Activated CD4-positive, CD25-positive, alpha-beta regulatory T cell treated with anti-CD3 and anti-CD28 coated beads, Interleukin-2, amount 50 U/mL, for 24 hours (primary cell): ENCODE data around the gene SEMA3C.
"Not testable (repeated sequence)": the region's sequence is repeated elsewhere in the genome, so short reads cannot be mapped to it uniquely, and the experiment has no call there.

ENCODE experiments used
- ATAC-seq, 2 donors: fragments of 150-1000 bp; cut with Tn5 transposase; one replicate each; pipeline ENCODE4 v1.10.0; 2021; ENCODE audit warnings: mild to moderate bottlenecking in 1 of 2, moderate library complexity in 1 of 2

Gene SEMA3C

DNA sequence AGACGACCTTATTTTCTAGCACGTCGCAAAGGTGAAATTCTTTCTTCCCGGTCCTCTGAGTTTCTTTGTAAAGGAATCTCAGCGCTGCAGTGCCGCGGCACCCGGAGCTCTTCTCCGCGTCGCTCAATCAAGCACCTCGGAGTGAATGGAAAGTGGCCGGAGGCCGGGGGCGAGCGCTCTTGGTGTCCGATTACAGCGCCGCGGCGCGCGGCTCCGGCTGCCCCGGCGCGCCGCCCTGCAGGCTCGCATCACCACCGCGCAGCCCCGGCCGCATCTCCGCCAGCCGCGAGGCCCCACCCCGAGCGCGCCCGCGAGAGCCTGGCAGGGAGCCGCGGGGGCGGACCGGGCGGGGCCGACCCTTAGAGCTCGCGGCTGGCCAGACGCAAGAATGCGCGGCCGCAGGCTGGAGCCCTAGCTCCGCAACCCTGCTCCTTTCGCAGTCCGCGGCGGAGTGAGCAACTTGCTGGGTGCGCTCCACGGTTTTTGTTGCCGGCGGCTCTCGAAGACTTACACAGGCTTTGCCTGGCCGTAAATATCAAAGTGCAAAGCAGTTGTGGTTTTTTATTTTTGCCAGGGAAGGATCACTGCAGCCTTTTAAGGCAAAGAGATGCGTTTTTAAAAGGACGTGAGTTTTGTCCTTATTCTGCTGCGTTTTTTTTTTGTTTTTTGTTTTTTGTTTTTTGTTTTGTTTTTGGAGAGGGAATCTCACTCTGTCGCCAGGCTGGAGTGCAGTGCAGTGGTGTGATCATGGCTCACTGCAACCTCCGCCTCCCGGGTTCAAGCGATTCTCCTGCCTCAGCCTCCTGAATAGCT, at the start of gene SEMA3C:
TSS of gene SEMA3C (minus strand) at position 143 of the 813 bp plus-strand sequence. CDS start 2,270 bp downstream, outside the sequence.
- ATAC-seq, result peak; percentile 38 to 45

DNA sequence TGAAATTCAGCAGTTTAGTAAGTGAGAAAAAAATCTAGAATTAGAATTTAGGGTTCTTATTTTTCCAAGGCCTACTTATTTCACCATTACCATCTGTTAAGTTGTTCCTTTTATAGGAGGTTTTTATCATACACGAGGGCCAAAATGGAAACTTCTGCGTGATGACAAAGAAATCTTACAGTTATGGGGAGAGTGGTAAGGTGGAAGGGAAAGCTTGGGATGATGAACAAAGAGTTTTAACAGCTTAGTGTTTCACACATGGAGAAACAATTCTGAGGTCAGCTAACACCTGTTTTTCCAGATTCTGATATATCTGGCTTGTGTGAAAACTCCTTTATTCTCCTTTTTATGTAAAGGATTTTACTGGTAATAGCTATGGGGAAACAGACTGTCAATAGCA, 49.8 kb upstream of the SEMA3C start:
- no peak for ATAC-seq

DNA sequence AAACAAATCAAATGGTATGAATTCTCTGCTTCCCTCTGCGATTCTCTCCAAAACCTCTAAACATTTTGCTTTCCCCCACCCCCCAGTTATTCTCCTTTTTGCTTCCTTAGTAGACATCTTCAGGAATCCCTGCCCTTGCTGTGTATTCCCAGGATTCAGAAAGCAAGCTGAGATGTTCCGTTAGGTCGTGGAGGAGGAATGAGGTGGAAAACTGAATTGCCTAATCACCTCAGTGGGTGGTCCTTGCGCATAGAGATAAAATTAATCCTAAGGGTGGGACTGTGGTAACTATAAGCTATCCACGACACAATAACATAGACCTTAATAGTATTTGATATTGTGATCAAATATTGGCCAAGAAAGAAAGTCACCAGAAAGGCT, 49.1 kb upstream of the SEMA3C start:
- ATAC-seq, result no peak

DNA sequence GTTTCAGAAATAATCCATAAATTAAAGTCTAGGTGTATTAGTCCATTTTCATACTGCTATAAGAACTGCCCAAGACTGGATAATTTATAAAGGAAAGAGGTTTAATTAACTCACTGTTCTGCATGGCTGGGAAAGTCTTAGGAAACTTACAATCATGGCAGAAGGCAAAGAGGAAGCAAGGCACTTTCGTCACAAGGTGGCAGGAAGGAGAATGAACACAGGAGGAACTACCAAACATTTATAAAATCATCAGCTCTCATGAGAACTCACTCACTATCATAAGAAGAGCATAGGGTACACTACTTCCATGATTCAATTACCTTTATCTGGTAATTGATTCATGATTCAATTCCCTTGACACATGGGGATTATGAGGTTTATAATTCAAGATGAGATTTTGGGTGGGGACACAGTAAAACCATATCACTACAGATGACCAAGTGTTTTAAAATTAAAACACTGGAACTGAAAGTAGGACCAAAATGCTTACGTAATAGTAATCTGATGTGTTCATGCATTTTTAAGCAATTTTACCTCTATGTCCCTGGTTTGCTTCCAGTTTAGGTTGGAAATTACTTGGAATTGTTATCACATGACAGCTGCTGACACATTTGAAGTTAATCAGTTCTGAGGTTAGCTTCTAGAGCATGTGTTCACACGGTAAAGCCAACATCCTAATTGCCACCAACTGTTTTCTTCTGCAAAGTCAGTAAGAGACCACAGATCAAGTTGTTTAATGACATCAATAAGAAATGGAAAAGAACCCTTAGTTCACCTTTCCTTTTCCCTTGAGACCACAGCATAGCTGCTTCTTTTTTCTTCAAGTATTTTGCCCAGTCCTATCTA, 48.4 kb upstream of the SEMA3C start:
- no peak for ATAC-seq

DNA sequence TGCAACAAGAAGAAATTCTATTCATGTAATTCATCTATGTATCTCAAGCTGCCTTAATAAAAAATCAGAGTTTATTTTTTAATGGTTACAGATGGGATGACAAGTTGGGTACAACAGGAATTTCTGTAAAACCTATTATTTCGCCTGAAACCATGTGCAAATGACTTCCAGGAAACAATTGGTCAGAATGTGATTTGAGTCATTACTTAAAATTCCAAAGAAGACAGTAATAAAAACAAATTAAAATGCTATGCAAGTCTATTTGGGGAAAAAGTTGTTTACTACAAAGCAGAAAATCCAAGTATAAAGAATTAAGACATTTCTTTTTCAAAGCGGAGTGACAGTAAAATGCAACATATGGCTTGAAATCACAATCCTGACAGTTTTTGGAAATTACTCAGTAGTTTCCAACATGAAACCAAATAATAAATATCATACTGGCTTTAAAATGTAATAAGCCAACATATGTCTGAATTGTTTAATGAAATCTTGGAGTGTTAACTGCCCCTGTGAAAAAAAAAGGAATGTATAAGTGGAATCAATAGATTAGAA, 41.5 kb upstream of the SEMA3C start:
- no peak for ATAC-seq

DNA sequence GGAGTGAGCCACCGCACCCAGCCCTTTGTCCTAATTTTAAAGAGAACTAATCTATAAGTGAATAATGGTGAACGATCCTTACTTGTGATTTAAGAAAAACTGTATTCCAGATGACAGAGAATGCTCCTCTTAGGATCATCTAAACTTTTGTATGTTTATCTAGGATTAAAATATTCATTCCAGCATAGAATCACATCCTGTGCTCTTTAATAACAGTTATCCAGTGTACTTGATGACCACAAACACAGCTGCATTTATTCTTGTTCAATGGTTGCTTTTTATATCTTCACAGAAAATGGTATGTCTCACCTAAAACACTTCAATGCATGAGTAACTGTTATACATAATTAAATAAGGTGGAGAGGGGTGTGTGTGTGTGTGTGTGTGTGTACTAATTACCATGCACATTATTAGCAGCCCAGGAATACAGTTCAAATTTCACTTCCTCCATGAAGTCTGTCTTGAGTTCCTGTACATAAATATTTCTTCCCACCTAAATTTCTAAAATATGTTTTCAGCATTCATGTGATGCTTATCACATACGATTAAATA, 38.5 kb upstream of the SEMA3C start:
- ATAC-seq, result no peak

DNA sequence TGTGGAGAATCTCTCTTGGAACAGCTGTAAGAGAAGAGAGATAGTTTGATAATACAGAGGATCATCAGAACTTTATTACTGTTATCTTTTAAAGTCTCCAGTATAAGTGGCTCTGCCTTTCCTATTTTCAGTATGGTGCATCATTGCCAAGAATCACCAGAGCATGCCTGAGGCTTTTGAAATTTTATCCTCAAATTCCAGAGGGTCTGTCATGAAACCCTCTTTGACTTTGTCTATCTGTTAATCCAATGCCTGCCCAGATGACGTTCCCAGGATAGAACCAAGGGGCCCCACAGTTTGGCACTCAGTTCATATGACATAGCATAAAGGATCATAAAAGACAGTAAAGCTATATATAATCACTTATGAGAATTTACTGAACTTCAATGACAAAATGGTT, 35.3 kb upstream of the SEMA3C start:
- no peak for ATAC-seq

DNA sequence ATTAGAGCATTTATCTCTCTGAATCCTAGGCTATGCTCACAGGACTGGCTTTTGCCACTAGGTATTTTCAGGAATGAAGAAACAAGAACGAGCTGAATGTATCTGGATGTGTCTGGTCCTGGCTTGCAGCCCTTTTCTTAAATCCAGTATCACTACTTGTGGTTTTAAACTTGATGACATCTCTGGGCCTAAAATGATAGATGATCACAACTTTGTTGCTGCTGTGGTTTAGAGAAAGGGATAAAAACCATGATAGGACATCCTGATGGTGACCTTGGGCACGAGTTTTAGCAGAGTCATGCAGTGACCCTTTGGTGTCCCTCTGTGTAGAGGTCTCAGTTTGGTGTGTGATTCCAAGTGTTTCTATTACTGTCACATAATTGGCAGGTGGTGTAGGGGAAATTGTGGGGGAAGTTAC, 31.7 kb upstream of the SEMA3C start:
- no peak for ATAC-seq

DNA sequence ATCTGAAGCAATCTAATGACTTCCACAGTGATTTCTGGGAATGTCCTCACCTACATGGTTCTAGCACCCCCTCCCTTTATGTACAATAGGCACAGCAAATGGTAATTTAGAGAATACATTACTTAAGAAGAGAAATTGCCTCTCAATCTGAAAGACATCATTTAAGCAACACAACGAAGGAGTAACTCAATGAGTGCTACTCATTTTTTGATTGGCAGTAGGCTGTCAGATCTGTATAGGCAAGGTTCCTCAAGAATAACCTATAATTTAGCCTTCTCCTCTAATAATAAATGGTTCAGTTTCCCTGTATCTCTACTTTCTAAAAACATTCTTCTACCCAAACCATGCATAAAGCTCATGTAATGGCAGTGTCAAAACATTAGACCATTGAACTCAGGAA, 30.6 kb upstream of the SEMA3C start:
- no peak for ATAC-seq

DNA sequence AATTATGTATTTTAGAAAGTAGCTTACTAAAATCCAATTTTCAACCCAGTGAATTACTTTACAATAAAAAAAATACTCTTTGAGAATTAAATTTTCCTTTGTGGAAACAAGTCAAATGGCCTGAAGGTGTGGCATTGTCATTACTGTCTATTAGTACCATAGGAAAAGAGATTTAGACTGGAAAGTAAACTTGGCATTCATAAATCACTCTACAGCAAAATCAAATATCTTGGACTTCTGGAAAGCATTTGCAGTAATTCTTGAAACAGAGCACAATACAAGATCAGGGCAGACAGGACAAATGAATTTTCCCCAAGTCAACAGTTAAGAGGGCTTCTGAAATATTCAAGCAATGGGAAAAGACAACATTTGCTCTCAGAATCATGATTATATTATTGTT, 28.0 kb upstream of the SEMA3C start:
- ATAC-seq, result no peak

DNA sequence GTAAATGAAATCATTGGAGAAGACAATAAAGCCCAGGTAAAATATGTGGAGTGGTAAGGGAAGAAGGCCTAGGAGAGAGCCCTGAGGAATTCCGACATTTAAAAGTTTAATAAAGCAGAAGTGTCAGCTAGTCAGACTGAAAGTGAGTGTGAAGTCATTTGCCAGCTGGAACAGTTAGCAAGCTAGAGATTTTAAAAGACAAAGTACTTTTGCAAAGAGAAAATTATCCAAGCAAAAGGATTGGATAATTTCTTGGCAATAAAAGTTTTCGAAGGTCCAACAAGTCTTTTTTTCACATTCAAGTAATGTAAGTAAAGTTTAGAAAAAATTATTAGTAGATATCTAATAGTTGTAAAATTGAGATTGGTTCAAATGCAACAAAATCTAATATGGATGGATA, 27.1 kb upstream of the SEMA3C start:
- ATAC-seq, result no peak

DNA sequence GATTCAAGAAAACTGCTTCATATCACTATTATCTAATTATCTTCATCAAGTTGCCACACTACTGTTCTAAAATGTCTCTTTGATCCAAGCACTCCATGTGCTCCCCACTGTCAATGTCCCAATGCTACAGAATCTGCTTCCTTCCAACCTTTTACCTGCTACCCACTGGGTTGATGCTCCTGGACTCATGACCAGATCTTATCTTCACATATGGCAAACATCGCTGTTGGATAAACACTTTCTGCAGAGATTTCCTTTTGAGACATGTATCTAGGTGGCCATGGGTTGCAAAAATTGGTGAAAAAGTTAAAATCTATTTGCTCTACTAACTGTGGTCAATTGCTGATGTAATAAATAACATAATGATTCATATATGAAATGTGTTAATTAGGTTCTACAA, 24.5 kb upstream of the SEMA3C start:
- no peak for ATAC-seq

DNA sequence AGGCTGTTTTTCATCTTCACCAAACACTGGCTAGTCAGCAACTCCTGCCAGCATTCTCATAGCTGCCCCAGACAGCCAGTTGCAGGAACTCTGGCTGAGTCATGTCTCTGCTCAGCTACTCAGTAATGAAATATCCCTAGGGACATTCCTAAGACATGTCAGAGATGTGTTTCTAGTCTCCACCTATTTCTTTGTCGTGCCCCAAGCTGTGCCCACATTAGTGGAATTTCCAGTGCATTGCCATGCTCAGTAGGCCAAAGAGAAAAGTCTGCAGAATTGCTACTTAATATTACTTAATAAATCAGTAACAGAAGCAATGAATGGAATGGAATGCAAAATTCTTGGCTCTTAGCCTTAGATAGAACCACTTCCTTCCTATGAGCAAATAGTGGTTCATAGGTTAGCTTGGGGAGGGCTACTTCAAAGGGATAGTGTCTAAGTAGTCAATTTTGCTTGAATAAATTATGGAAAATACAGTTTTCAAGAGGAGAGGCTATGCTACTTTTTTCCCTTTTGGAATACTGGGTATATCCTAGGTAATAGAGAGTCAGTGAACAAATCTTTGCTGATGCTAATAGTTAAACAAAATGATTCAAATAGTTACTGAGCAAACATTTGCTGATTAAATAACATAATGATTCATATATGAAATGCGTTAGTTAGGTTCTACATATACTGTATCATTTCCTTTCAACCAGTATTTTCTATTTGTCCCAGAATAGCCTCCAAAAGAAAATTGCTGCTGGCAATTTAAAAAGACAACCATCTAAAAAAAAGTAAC, 23.6 kb upstream of the SEMA3C start:
- ATAC-seq, result no peak

DNA sequence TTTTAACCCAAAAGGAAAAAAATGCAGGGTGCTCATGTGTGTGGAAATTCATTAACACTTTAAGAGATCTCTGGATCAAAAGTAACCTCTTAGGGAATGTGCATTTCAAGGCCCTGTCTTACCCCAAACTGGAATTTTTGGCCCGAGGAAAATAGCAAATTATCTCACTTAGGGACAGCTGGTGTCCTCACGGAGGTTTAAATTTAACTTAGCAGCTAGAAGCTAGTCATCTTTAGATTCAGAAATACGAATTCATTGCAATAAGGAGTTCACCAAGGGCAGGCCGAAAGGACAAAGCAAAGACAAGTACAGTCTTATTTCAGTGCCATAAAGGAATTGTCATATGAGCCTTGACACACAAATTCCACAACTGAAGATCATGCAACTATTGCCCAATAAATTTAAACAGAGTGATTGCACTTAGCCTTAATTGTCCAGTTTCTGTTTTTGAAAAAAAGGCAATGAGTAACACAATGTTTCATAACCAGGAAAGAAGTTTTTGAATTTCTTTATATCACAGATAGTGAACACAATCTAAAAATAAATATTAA, 22.4 kb upstream of the SEMA3C start:
- no peak for ATAC-seq

DNA sequence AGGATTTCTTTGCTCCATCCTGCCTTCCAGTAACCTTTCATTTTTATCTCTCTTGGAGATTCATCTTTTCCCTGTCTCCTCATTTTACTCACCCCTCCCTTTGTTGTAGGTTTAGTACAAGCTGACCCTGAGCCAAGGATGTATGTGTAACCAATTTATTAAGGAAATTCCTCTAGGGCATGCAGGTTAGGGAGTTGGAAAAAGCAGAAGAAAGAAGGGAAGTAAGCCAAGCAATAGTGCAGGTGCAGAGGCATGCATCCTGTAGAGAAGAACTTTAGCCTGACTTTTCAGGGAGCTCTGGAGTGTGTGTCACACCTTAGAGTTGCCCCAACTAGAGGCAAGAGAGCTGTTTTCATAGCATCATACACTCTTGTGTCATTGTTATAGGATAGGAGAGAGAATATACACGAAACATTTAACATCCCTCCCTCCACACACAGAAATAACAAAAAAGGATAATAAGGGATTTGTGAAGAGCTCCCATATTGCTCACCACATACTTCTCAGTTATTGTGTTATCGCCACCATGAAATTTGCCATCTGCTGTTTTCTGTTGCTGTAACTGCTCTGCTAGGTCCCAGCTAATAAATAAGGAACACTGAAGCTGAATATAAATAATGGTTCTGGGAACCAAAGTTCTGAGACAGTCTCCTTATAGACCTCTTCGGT, 21.8 kb upstream of the SEMA3C start:
- no peak for ATAC-seq

DNA sequence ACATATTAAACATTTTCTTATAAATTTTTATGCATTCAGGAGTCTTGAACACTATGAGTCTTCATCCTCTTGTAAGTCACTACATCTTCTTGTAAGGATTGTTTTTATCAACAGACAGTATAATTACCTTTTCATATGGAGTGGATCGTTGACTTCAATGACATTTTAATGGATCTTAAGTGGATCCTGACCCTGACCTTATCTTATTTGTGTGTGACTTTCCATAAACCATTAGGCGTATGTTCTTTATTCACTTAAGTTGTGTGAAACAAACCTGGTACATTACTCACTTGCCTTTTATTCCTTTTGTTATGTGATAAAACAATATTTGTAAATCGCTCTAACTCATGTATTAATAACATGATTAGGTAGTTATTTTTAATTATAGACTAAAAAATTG, 18.5 kb upstream of the SEMA3C start:
- no peak for ATAC-seq

DNA sequence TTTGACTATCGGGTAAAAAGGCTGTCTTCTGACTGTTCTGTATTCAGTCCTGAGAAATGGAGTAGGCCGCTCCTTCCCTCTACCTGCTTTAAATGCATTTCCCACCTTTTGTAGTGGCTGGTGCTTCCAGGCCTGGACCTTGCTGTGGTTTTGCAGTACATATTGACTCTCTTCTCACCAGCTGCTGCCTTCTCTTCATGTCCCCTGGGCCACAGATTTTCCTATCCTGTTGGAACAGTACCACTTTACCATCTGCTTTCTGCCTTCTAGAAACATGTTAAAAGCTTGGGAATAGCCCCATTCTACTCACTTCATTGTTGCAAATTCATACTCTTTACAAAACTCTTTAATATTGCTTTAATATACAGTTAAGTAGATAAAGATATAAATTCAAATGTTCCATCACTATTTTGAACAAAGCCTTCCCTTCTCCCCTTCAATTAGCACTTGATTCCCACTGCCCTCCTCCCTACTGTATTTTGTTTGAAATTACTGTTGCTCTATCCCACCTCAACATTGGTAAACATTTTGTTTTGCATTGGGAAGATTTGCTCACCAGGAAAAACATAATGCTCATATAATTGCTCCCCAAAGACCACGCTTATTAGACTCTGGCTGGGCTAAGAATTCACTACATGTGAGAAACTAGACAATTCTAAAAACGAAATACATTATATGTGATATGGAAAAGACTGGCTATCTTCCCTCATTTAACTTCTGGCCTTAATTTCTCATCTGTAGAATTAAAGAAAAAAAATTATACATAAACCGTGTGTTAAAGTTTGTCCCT, 17.3 kb upstream of the SEMA3C start:
- no peak for ATAC-seq

DNA sequence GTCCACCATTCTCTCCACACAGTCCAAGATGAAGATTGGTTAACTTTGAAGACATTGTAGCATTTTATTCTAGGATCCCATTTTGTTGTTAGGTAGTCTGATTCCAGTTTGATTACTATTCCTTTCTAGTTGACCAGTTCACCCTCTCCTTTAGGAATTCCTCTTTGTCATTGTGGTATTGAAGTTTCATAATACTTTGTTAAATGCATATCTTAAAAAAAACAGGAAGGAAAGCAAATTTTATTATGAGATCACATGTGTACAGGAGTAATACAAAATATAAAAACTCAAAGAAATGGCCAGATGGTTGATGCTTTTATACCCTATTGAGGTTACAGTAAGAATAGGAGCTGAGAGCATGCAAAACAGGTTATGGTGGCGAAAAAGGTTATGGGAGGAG, 15.5 kb upstream of the SEMA3C start:
- ATAC-seq, result no peak

DNA sequence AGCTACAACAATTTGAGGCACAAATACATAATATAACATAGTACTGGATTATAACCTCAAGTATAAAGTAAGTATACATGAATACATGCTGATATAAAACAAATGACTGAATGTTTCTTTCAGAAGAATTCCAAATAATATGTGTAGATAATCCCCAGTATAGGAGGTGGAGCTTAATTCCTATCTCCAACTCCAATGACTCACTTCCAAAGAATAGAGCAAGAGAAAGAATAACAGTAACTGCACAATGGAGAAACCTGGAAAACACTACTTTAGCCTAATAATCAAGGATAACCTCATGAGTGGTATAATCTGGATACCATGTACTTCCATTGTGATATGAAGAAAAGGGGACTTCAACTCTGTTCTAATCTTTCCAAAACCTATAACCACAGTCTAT, 13.7 kb upstream of the SEMA3C start:
- no peak for ATAC-seq

DNA sequence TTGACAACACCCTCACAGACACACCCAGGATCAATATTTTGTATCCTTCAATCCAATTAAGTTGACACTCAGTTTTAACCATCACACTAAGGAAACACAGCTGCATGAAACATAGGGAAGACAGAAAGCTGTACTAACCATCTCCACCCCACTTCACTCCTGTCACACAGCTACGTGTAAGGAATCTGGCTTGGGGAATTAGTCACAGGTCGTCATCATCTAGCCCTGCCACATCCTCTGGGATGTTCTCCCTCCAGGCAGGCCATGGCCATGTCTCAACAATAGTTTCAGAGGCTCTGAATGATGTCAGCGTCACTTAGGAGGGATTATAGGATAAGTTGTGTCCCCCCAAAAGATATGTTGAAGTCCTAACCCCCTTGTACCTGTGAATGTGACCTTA, 10.8 kb upstream of the SEMA3C start:
- ATAC-seq, result no peak

DNA sequence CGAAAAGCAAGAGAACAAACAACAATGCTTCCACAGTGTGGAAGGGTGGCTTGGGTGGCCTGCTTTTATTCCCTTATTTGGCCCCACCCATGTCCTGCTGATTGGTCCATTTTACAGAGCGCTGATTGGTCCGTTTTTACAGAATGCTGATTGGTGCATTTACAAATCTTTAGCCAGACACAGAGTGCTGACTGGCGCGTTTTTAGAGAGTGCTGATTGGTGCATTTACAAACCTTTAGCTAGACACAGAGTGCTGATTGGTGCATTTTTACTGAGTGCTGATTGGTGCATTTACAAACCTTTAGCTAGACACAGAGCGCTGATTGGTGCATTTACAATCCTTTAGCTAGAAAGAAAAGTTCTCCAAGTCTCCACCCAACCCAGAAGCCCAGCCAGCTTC, 8.1 kb upstream of the SEMA3C start:
- ATAC-seq, result not testable (repeated sequence)
